Endometrial microvascular endothelial cells (primary cell): Measurements from ENCODE around the gene NARS2. TPM values are rescaled to one million over a fixed set of nuclear protein-coding genes. Genes with fewer than 3 reads are reported as not detected.
"Not testable (repeated sequence)": the region's sequence is repeated elsewhere in the genome, so short reads cannot be mapped to it uniquely, and the experiment has no call there.

Source experiments
- in situ Hi-C: cut with HindIII; loops from 2 replicates; pipeline ENCODE4 v1.10.0; 2017; ENCODE audit warnings: low sequenced_read_pairs, low pct_unique_long_range_greater_than_20kb; ENCODE audit errors: inconsistent ontology term
- total RNA-seq: library from RNA; depleted of rRNA; stranded (reverse); fragments of >200 nt; gene quantifications from one replicate; pipeline ENCODE4 v1.2.3, GENCODE V29; 2015; ENCODE audit errors: inconsistent ontology term

NARS2 gene
- total RNA-seq, 1 donor from 2014 or later, result 18.8 TPM

- in situ Hi-C loops, result no loop called here
Measured at GRCh38 chr11:78551066-78551465, 23.6 kb downstream of the NARS2 start.

- in situ Hi-C loops, result no loop called here
Measured at GRCh38 chr11:78549624-78550409, 24.8 kb downstream of the NARS2 start.

- in situ Hi-C loops, result no loop called here
Measured at GRCh38 chr11:78548911-78549590, 25.6 kb downstream of the NARS2 start.

- in situ Hi-C loops, result no loop called here
Measured at GRCh38 chr11:78547931-78548705, 26.5 kb downstream of the NARS2 start.

GRCh38 chr11:78542007-78542406 lies 32.7 kb downstream of the NARS2 start:
- in situ Hi-C loops, result no loop called here

- in situ Hi-C loops, result no loop called here
Measured at GRCh38 chr11:78541537-78541936, 33.1 kb downstream of the NARS2 start.

- in situ Hi-C loops, result no loop called here
Measured at GRCh38 chr11:78540256-78540655, 34.4 kb downstream of the NARS2 start.

- in situ Hi-C loops, result no loop called here
Measured at GRCh38 chr11:78539506-78539905, 35.2 kb downstream of the NARS2 start.

- in situ Hi-C loops, result no loop called here
Measured at GRCh38 chr11:78536933-78537332, 37.7 kb downstream of the NARS2 start.

GRCh38 chr11:78535920-78536319 lies 38.7 kb downstream of the NARS2 start:
- in situ Hi-C loops, result no loop called here

- in situ Hi-C loops, result no loop called here
Measured at GRCh38 chr11:78535027-78535426, 39.6 kb downstream of the NARS2 start.

- in situ Hi-C loops, result no loop called here
Measured at GRCh38 chr11:78533399-78533798, 41.3 kb downstream of the NARS2 start.

GRCh38 chr11:78532991-78533390 lies 41.7 kb downstream of the NARS2 start:
- in situ Hi-C loops, result no loop called here

GRCh38 chr11:78526497-78527146 lies 48.0 kb downstream of the NARS2 start:
- in situ Hi-C loops, result no loop called here

- in situ Hi-C loops, result no loop called here
Measured at GRCh38 chr11:78525720-78526119, 48.9 kb downstream of the NARS2 start.

- in situ Hi-C loops, result no loop called here
Measured at GRCh38 chr11:78520230-78520629, 54.4 kb downstream of the NARS2 start.

GRCh38 chr11:78516281-78516680 lies 58.4 kb downstream of the NARS2 start:
- in situ Hi-C loops, result no loop called here

- in situ Hi-C loops, result no loop called here
Measured at GRCh38 chr11:78514922-78515502, 59.7 kb downstream of the NARS2 start.

GRCh38 chr11:78513085-78513484 lies 61.6 kb downstream of the NARS2 start:
- in situ Hi-C loops, result not testable (repeated sequence)
